ENCODE data around the gene PDCD4. TPM values are rescaled to one million over a fixed set of nuclear protein-coding genes. Genes with fewer than 3 reads are reported as not detected.

PDCD4 gene
- total and polyA plus RNA-seq, 9 of the 15 experiments (the other 6 are each of a cell fraction or from before 2014, with no cell fraction given), result 12.9 to 44.1 (median 33.7) TPM

DNA sequence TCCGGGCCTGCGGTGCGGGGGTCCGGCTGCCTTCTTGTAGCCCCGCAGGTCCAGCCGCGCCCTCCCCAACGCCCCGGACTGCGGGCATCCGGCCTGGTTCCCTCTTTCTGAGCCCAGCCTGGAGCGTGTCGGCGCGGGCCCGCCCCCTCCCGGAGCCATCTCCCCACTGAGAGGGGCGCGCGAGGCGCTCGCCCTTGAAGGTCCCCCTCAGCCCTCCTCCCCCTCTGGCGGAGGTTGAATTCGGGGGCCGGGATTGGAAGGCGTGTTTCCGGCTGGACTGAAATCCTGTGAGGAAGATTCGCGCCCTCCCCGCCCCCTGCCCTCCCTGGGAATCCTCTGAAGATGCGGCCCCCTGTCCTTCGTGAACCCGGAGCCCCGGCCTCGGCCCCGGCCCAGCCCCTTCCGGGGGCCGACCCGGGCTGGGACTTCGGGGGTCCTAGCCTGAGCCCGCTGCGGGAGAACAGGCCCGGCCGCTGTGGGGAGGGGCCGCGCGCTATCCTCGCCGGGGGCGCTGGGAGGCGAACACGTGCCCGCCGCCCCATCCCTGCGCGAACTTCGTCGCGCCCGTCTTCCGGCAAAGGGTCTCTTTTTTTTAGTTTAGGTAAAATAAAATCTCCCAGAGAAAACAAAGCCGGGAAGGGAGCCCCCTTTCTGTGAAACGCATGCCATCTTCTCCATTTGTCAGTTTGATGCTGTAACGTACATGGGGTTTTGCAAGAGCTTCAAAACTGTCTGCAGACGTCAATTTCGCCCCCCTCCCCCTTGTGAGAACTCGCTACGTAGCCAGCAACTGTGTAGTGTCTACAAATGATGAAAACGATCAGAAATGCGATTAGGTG, 636 bp downstream of the PDCD4 start (continued):
- peak in 1 of 3 experiments; percentile 50 for TF ChIP-seq YY1 (IDR thresholded peaks at IDR 0.05; ENCODE audit: borderline replicate concordance in 1 of 3, control insufficient read depth in 1 of 3, extremely low read depth in 1 of 3, insufficient read depth in 3 of 3, insufficient read length in 1 of 3, insufficient replicate concordance in 2 of 3, low read depth in 1 of 3, low read length in 2 of 3)
- TF ChIP-seq, protein P1, sequence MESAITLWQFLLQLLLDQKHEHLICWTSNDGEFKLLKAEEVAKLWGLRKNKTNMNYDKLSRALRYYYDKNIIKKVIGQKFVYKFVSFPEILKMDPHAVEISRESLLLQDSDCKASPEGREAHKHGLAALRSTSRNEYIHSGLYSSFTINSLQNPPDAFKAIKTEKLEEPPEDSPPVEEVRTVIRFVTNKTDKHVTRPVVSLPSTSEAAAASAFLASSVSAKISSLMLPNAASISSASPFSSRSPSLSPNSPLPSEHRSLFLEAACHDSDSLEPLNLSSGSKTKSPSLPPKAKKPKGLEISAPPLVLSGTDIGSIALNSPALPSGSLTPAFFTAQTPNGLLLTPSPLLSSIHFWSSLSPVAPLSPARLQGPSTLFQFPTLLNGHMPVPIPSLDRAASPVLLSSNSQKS (CRISPR knock-in tag; IDR thresholded peaks at IDR 0.05), result no peak
- no peak for TF ChIP-seq SRSF3 (IDR thresholded peaks at IDR 0.05; ENCODE audit: insufficient read depth, low read length)
- TF ChIP-seq, protein P2, sequence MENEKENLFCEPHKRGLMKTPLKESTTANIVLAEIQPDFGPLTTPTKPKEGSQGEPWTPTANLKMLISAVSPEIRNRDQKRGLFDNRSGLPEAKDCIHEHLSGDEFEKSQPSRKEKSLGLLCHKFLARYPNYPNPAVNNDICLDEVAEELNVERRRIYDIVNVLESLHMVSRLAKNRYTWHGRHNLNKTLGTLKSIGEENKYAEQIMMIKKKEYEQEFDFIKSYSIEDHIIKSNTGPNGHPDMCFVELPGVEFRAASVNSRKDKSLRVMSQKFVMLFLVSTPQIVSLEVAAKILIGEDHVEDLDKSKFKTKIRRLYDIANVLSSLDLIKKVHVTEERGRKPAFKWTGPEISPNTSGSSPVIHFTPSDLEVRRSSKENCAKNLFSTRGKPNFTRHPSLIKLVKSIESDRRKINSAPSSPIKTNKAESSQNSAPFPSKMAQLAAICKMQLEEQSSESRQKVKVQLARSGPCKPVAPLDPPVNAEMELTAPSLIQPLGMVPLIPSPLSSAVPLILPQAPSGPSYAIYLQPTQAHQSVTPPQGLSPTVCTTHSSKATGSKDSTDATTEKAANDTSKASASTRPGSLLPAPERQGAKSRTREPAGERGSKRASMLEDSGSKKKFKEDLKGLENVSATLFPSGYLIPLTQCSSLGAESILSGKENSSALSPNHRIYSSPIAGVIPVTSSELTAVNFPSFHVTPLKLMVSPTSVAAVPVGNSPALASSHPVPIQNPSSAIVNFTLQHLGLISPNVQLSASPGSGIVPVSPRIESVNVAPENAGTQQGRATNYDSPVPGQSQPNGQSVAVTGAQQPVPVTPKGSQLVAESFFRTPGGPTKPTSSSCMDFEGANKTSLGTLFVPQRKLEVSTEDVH (IDR thresholded peaks at IDR 0.05; ENCODE audit: low read depth, partially characterized antibody), result no peak
- TF ChIP-seq SP1 (CRISPR knock-in tag; IDR thresholded peaks at IDR 0.05), result no peak
- no peak for TF ChIP-seq SAFB2 (IDR thresholded peaks at IDR 0.05; ENCODE audit: borderline replicate concordance, low read depth, low read length, severe bottlenecking)
- peak; percentile 18 for TF ChIP-seq TAF1 (IDR thresholded peaks at IDR 0.05; ENCODE audit: control insufficient read depth, extremely low read depth, insufficient read depth, low read length, severe bottlenecking)
- TF ChIP-seq, protein P3, sequence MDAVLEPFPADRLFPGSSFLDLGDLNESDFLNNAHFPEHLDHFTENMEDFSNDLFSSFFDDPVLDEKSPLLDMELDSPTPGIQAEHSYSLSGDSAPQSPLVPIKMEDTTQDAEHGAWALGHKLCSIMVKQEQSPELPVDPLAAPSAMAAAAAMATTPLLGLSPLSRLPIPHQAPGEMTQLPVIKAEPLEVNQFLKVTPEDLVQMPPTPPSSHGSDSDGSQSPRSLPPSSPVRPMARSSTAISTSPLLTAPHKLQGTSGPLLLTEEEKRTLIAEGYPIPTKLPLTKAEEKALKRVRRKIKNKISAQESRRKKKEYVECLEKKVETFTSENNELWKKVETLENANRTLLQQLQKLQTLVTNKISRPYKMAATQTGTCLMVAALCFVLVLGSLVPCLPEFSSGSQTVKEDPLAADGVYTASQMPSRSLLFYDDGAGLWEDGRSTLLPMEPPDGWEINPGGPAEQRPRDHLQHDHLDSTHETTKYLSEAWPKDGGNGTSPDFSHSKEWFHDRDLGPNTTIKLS (IDR thresholded peaks at IDR 0.05; ENCODE audit: borderline replicate concordance, low read depth), result peak; percentile 43; the same call in 1 of the 2 replicates
- TF ChIP-seq TEAD4 (IDR thresholded peaks at IDR 0.05; ENCODE audit: low read length), result 0 out of 2 replicates have a peak, but pooled peaks have one; percentile 9
- no peak for TF ChIP-seq TEAD4 (CRISPR knock-in tag; IDR thresholded peaks at IDR 0.05; ENCODE audit: borderline replicate concordance)
- no peak for TF ChIP-seq ZNF444 (CRISPR knock-in tag; IDR thresholded peaks at IDR 0.05)
- no peak for TF ChIP-seq CBX1 (IDR thresholded peaks at IDR 0.05; ENCODE audit: low read depth)
- TF ChIP-seq NFRKB (IDR thresholded peaks at IDR 0.05; ENCODE audit: low read depth), result peak; percentile 60; the same call in 1 of the 2 replicates
- TF ChIP-seq CXXC5 (CRISPR knock-in tag; IDR thresholded peaks at IDR 0.05), result peak; percentile 84
- TF ChIP-seq SMAD4 (CRISPR knock-in tag; conservative IDR thresholded peaks at IDR 0.05), result peak; percentile 93
- no peak for TF ChIP-seq SIN3B (IDR thresholded peaks at IDR 0.05; ENCODE audit: low read depth)
- no peak for TF ChIP-seq MCM2 (IDR thresholded peaks at IDR 0.05; ENCODE audit: low read depth)
- TF ChIP-seq CEBPB (tag; IDR thresholded peaks at IDR 0.05), result peak; percentile 91
- peak; percentile 91 for TF ChIP-seq CREM (IDR thresholded peaks at IDR 0.05; ENCODE audit: low read depth)
